ENCODE results near the gene THBS3. TPM values are rescaled to one million over a fixed set of nuclear protein-coding genes. Genes with fewer than 3 reads are reported as not detected.
A peak's percentile ranks its signal among the peaks of the same experiment; 100 is the strongest.

THBS3 gene
- total RNA-seq (10 to 100 TPM; 14.3 to 22.6 (median 20.5) TPM), polyA plus RNA-seq (10 to 100 TPM; 10.2 to 31.2 (median 27.7) TPM)
- long read RNA-seq, donor 1, partial matches to known transcripts = 0 of 1 reads
- long read RNA-seq, donor 1, other reads (novel, unspliced or antisense) = 0 of 1 reads
- long read RNA-seq, donor 2 = 0 reads

- DNase-seq = peak; percentile 79
- Histone ChIP-seq H3K27ac (peak within 1 kb of the TSS; percentile 91 to 100 (median 99)), H3K36me3 (peaks cover 0 to 27% (median 0%) of the 10 kb centered on the region in 6 donors), H3K4me3 (peak within 1 kb of the TSS; percentile 70 to 97 (median 88)), H3K4me1 (peaks cover 20 to 54% (median 36%) of the 10 kb centered on the region in 6 donors), H3K27me3 (replicated peaks in 1 of 7) (no peaks in the 10 kb centered on the region), H3K9me3 (no peaks in the 10 kb centered on the region)
- 23 to 37% (median 27%) methylated on average over 17 of the region's 17 CpGs for WGBS, 5 donors
- intact Hi-C loops (cut with DNase I; ENCODE audit: low total_unique reads) = no loop called here
- TF ChIP-seq POLR2A (IDR thresholded peaks at IDR 0.05) (no peak), CTCF (IDR thresholded peaks at IDR 0.05 in 8 of 11, conservative IDR thresholded peaks at IDR 0.05 in 3 of 11) (peak in 1 of 11 experiments; percentile 17)
Measured at GRCh38 chr1:155207806-155208540, at the start of gene THBS3. Gene THBS3 (minus strand): TSS chr1:155207897. CDS start chr1:155207876, 21 bp downstream.

GRCh38 chr1:155256058-155256852 lies 48.6 kb upstream of the THBS3 start:
- peak; percentile 79 for DNase-seq
- intact Hi-C loops (cut with DNase I; ENCODE audit: low total_unique reads) = no loop called here
- Histone ChIP-seq H3K4me3 (peak overlapping the region in 5 of 8 donors; percentile 69 to 94 (median 73)), H3K4me1 (peaks cover 25 to 59% (median 38%) of the 10 kb centered on the region in 6 donors), H3K36me3 (peaks cover 0 to 47% (median 21%) of the 10 kb centered on the region in 6 donors), H3K27me3 (replicated peaks in 1 of 7) (no peaks in the 10 kb centered on the region), H3K9me3 (no peaks in the 10 kb centered on the region), H3K27ac (peak overlapping the region; percentile 38 to 95 (median 94))
- 67 to 90% (median 81%) methylated on average over 12 to 20 of the region's 20 CpGs for whole genome bisulfite sequencing, 5 donors
- no peak for TF ChIP-seq CTCF (IDR thresholded peaks at IDR 0.05 in 8 of 11, conservative IDR thresholded peaks at IDR 0.05 in 3 of 11)
- no peak for TF ChIP-seq POLR2AphosphoS5 (IDR thresholded peaks at IDR 0.05)
- TF ChIP-seq POLR2A (IDR thresholded peaks at IDR 0.05) = no peak

GRCh38 chr1:155255243-155256007 lies 47.7 kb upstream of the THBS3 start, which contains the start of gene ENTREP3:
Gene ENTREP3 (minus strand): TSS chr1:155255483. CDS start chr1:155254877, 606 bp downstream.
- H3K27me3 ChIP-seq (replicated peaks in 1 of 7) = no peaks in the 10 kb centered on the region
- DNase-seq = peak; percentile 95
- peaks cover 0 to 45% (median 21%) of the 10 kb centered on the region in 6 donors for H3K36me3 ChIP-seq
- peak in 1 of 3 donors; percentile 33 for TF ChIP-seq POLR2A (IDR thresholded peaks at IDR 0.05)
- TF ChIP-seq CTCF (IDR thresholded peaks at IDR 0.05 in 8 of 11, conservative IDR thresholded peaks at IDR 0.05 in 3 of 11) = peak in 4 of 11 experiments; percentile 10 to 44 (median 28)
- peak; percentile 89 to 90 (median 89) for TF ChIP-seq POLR2AphosphoS5 (IDR thresholded peaks at IDR 0.05)
- no peaks in the 10 kb centered on the region for H3K9me3 ChIP-seq
- peak within 1 kb of the TSS; percentile 62 to 94 (median 72) for H3K4me3 ChIP-seq
- WGBS, 5 donors = 4 to 9% (median 6%) methylated on average over 46 to 54 of the region's 54 CpGs
- H3K27ac ChIP-seq = peak within 1 kb of the TSS; percentile 38 to 95 (median 94)
- intact Hi-C loops (cut with DNase I; ENCODE audit: low total_unique reads) = no loop called here
- H3K4me1 ChIP-seq = peaks cover 21 to 59% (median 37%) of the 10 kb centered on the region in 6 donors
